ENCODE data around the gene NCS1.
"Not testable (repeated sequence)": the region's sequence is repeated elsewhere in the genome, so short reads cannot be mapped to it uniquely, and the experiment has no call there.

NCS1 gene

DNA sequence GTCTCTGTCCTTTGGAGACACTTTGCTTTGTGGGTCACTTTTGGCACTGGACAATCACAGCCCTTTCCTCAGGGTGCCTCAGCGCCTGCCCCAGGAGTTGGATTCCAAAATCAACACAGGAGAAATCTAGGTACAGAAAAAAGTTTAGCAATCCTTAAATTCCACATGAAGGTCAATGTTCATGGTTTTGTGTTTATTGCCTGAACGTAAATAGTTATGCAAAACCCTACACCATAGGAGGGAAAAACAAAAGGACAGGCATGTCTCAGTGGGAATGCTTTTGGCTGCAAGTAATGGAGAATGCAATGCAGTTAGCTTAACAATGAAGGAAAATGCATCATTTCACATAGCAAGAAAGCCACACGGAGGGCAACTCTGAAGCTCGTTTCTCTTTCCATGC lies 86.8 kb downstream of the NCS1 start:
- DNase-seq (ENCODE audit: low read depth in 2 of 2, low spot score in 1 of 2): no peak

DNA sequence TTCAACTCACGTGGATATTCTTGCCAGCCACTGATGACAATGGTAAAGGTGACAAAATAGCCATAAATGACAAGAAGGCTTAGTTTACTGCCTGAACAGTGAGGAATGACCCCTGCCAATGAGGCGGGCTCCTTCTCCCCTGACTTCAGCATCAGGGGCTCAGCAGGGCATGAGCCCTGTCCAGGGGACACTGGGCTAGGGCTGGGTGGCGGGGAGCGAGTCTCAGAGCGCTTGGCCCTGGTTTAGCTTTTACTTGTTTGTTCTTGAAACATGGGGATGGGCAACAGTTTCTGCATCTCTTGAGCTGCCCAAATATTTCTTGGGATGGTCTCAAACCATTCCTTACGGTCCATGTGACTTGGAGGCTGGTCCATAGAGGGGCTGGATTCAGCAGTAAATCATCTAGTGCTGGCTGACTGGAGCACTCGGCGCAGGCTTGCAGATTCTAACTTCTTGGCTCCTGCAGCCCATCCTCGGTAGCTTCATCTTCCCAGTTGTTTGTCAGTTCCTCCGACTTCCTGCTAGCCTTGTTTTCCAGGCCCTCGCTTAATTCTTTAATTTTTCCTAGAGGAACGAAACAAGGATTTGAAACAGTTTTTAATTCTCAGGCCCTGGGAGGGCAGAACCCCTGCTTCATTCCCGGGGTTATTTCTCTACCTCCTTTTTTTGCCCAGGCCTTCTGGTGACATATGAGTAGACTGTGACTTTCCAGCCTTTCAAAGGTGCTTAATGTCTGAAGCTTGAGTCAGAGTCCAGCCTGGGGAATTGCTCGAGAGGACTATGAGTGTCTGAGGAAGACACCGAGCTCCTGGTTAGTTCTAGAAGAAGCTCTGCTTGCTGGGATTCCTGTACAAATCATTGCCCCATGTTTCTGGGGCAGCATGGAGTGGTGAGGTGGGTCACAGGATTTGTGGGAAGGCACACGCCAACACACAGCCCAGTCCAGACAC lies 88.9 kb downstream of the NCS1 start:
- no peak for DNase-seq (ENCODE audit: low read depth in 2 of 2, low spot score in 1 of 2)

DNA sequence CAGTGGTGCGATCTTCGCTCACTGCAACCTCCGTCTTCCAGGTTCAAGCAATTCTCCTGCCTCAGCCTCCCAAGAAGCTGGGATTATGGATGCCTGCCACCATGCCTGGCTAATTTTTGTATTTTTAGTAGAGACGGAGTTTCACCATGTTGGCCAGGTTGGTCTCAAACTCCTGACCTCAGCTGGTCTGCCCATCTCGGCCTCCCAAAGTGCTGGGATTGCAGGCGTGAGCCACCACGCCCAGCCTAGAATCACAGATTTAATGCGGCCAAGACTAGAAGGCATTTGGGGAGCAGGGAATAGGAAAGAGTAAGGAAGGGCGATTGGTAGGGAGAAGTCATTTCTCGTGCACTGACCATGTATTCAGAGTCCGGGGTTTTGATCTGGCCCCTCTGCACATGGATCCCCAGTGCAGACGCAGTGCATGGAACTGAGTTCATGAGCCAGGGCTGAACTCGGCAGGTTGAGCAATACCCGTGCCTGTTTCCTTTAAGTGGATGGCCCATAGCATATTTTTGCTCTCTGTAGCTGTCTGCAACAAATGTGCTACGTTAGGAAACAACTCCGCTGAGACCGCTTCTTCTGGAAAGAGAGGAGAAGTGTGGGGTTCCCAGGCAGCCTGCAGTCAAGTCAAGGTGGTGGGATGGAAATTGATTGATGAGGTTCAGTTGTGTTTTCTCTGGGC lies 90.0 kb downstream of the NCS1 start:
- no peak for DNase-seq (ENCODE audit: low read depth in 2 of 2, low spot score in 1 of 2)

DNA sequence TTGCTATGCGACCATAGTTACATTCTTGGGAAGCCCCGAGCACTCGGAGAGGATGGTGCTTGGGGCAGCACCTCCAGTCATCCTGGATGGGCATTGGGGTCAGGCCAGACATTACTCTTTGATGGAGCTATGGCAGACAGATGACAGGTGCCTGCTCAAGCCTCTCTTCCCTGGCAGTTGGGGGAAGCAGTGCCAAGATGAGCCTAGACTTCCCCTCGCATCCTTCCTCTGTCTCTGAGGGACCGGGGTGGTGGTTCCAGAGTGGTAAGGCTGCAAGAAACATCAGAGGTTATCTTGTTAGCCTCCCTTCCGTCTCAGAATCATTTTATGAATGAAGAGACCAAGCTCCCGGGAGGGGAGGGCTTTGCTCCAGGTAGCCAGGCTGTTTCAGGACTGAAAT lies 90.6 kb downstream of the NCS1 start:
- no peak for DNase-seq (ENCODE audit: low read depth in 2 of 2, low spot score in 1 of 2)

DNA sequence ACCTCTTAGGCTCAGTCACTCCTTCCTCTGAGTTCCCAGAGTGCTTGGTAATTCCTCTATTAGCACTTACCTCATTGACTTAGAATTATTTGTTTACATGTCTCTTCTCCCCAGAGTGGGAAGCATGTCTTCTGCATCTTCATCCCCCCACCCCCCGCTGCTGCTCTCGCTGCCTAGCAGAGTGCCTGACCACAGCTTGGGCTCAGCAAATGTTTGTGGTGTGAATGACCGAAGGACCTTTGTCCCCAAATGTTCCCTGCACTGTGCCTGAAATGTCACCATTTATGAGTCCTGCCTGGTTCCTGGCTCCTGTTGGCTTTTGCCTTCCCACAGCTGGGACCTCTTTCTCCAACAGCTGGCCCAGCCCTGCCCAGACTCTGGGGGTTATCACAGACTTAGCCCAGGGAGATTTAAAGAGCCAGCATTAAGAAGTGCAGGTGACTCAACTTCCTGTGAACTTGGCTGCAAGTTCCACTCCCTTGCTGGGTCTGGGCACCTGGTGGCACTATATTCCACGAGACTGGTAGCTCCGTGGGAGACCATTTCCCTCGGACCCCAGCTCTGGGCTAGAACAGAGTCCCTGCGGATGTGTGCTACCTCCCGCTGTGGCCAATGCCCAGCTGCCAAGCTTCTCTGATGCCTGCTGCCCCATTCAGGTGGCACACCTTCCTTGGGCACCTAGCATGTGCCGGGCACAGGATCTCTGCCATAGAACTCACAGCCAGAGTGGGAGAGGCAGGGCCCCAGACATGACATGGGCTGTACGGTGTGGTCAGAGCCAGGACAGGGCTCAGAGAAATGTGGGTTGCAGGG lies 91.6 kb downstream of the NCS1 start:
- DNase-seq (ENCODE audit: low read depth in 2 of 2, low spot score in 1 of 2): no peak

DNA sequence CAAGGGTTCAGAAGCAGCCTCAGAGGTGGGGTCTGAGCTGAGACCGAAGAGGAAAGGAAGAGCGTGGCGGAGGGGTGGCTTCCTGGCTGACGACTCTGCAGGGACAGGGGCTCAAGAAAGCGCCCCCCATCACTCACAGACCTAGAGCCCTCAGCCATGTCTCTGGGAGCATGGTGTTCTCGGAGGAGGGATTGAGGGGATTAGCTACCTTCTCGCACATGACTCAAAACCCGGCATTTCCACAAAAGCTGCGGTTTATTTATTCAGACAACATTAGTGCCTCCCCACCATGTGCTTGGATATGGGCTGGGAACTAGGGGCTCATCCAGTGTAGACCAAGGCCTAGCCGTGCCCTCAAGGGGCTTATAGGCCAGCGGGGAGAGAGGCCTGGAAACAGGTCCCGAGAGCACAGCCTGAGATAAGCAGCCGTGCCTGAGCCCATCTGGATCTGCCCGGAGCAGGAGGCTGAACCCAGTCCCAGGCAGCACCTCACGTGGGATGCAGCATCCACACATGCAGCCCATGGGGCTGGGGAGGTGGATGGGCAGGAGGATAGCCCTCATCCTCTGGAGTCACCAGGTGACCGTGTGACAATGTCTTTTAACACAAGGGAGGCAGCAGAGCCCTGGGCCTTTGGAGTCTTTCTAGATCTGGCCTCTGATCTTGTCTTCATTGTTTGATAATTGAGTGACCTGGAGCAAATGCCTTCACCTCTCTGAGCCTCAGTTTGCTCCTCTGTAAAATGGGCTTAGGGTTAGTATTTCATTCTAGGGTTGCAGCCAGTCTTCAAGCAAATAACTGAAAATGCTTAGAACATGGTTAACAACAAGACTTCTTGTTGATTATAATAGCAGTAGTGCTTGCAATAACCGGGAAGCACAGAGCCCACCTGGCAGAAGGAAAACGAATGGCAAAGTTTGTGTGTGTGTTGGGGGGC lies 92.5 kb downstream of the NCS1 start:
- DNase-seq (ENCODE audit: low read depth in 2 of 2, low spot score in 1 of 2): no peak

DNA sequence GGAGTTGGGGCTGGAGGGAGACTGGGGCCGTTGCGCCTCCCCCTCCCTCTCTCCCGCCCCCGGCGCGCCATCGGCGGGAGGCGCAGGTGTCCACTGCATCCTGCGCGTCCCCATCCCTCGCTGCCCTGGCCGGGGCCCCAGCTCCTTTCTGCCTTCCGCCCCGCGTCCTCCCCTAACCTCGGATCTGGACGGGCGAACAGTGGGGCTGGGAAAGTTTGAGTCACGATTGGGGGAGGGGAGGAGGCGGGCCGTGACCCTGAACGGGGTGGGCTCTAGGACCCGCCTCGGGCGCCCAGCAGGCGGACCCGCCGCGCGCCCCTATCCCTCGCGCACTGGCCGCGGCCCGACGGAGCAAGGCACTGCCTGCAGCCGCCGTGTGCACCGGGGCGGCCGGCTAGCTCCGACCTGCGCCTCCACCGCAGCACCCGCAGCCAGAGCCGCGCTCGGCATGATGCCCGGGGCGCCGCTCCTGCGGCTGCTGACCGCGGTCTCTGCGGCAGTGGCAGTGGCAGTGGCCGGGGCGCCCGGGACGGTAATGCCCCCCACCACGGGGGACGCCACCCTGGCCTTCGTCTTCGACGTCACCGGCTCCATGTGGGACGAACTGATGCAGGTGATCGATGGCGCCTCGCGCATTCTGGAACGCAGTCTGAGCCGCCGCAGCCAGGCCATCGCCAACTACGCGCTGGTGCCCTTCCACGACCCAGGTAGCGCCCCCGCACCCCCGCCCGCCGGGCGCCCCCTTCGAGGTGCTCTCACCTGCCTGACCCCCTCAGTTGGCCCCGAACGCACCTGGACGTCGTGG lies 93.4 kb downstream of the NCS1 start, which contains the start of gene HMCN2:
Gene HMCN2, plus strand, starts transcription at position 330 of the 805 bp plus-strand sequence. Its CDS starts 119 bp downstream, at position 449.
- no peak for DNase-seq (ENCODE audit: low read depth in 2 of 2, low spot score in 1 of 2)

DNA sequence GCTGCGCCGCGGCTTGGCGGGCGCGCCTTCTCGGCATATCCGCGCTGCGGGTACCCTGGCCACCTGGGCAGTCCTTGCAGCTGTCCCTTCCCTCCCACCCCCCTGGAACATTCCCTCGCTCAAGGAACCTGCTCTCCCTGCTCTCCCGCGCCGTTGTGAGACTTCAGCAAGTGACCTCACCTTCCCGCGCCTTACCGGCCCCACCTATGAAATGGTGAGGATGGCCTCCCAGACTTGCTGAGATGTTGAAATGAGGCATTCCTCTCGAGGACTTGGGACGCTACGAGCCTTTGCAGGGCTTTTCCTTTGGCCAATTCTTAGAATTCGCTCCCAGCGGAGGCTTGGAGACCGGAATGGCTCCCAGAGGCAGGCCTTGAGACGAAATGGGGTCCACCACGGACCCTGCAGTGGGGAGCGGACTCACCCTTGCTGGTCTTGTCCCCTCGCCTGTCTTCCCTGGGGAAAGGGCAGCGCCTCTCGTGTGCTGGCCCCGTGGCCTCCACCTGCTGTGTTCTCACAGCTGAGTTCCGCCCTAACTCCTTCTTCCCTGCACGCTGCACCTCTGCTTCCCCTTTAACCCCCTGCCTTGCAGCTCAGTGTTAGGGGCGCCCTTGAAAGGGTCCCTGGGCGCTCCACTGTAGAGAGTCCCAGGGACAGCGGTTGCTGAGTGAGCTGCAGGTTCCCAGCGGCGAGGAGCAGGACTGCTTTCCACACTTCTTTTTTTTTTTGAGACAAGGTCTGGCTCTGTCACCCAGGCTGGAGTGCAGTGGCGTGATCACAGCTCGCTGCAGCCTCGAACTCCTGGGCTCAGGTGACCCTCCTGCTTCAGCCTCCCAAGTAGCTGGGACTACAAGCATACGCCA lies 94.3 kb downstream of the NCS1 start:
- DNase-seq (ENCODE audit: low read depth in 2 of 2, low spot score in 1 of 2): no peak

DNA sequence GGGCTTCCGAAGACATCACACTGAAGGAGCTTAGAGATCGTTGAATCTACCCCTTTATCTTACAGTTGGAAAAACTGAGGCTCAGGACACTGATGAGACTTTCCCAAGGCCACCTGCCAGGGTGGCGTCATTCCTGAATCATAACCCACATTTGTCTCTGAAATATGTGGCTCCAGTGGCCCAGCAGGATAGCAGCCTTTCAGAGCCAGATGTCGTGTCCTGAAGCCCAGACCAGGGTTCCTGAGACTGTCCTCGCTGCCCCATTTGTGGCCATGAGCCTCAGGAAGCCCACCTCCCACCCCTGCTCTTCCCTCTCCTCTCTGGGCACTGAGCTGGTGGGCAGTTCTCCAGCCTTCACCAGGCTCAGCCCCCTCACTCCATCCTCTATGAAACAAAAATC lies 95.7 kb downstream of the NCS1 start:
- no peak for DNase-seq (ENCODE audit: low read depth in 2 of 2, low spot score in 1 of 2)

DNA sequence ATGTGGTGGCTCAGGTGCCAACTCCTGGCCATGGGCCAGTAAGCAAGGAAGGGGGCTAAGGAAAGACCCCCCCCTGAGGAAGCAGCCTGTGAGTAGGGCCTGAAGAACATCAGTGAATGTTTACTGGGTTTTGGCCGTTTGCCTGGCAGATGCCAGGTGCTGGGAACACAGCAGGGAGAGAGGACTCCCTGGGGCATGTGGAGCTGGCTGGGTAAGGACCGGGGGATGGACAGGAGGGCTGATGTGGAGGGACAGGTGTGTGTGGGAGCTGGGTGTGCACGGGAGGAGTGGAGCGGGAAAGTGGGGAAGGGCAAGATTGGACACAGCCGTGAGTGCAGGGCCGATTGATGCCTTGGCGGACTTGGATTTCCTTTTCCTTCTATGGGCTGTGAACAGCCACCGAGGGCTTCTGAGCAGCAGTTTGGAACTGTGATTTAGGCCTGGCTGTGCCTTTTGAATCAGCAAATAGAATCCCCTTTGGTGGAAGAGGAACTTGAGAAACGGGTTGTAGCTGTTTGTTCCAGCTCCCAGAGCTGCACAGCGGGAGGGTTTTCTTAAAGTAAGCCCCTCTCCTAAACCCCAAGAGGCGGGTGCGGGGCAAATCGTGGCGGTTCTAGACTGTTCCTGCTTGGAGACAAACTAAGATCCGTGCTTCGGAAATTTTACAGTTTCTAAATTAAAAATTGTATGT lies 96.5 kb downstream of the NCS1 start:
- no peak for DNase-seq (ENCODE audit: low read depth in 2 of 2, low spot score in 1 of 2)

DNA sequence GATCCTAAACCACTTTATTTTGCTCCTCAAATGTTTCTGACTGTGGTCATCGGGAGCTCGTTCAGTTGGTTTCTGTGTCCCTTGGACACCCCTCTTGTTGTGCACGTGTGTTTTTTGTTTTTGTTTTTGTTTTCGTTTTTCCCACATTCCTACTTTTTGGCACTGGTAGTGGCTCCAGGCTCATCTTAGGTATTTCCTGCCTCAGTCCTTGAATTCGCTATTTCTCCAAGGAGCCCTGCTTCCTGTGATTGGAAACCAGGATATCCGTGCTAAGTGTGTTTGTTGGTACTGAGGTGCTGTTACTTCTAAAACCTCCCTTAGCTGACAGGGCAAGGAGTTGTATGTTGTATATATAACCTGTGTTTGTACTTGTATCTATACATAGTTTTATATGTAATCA lies 99.3 kb downstream of the NCS1 start:
- no peak for DNase-seq (ENCODE audit: low read depth in 2 of 2, low spot score in 1 of 2)

DNA sequence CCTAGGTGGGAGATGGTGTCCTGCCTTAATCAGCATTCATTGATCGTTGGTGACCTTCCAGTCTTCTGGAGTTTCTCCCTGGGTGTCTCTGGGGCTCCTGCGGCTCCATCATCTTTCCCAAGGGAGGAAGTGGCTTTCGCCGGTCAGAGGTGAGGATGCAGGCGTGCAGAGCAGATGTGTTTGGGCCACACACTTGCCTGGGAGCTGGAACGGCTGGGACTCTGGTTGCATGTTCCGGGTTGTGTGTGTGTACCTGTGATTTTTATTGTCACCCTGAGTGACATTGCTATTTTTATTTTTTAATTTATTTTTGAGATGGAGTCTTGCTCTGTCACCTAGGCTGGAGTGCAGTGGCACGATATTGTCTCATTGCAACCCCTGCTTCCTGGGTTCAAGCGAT lies 103.0 kb downstream of the NCS1 start:
- no peak for DNase-seq (ENCODE audit: low read depth in 2 of 2, low spot score in 1 of 2)

DNA sequence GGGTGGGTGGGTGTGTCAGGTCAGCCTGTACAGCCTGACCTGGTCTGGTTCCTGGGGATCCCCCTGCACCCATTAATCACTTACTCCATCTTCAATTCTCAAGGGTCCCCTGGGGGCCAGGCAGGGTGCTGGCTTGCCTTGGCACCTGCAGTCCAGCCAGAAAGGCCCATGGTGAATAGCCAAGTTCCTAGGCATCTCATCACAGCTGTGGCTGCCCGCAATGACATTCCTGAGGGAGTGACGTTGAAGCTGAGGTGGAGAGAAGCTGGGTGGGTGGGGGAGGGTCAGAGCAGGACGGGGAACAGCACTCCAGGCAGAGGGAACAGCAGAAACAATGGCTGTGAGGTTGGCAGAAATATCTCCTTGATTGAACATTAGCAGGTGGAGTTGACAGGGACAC lies 103.9 kb downstream of the NCS1 start:
- no peak for DNase-seq (ENCODE audit: low read depth in 2 of 2, low spot score in 1 of 2)

DNA sequence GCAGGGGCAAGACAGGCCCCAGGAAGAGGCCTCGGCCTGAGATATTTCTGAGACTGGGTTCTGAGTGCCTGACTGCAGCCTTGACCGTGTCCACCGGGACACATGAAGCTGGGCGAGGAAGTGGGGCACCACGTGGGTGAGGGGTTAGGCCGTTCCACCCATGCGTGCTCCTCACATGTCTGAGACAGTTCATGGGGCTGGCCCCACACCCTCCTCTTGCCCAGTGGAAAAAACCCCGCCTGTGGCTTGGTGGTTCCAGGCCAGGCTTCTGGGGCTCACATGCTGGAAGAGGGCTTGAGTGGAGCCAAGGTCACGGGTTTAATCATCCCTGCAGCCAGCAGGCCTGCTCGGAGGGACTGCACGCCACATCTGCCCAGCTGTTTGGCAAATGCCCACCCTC lies 104.8 kb downstream of the NCS1 start:
- no peak for DNase-seq (ENCODE audit: low read depth in 2 of 2, low spot score in 1 of 2)

DNA sequence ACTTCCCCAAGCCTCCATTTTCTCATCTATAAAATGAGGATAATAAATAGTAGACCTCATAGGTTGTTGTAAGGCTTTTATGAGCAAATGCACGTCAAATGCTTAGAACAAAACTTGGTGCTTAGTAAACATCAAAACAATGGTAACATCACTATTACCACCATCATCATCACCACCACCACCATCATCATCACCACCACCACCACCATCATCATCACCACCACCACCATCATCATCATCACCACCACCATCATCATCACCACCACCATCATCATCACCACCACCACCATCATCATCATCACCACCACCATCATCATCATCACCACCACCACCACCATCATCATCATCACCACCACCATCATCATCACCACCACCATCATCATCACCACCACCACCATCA lies 105.3 kb downstream of the NCS1 start:
- DNase-seq (ENCODE audit: low read depth in 2 of 2, low spot score in 1 of 2): not testable (repeated sequence)

DNA sequence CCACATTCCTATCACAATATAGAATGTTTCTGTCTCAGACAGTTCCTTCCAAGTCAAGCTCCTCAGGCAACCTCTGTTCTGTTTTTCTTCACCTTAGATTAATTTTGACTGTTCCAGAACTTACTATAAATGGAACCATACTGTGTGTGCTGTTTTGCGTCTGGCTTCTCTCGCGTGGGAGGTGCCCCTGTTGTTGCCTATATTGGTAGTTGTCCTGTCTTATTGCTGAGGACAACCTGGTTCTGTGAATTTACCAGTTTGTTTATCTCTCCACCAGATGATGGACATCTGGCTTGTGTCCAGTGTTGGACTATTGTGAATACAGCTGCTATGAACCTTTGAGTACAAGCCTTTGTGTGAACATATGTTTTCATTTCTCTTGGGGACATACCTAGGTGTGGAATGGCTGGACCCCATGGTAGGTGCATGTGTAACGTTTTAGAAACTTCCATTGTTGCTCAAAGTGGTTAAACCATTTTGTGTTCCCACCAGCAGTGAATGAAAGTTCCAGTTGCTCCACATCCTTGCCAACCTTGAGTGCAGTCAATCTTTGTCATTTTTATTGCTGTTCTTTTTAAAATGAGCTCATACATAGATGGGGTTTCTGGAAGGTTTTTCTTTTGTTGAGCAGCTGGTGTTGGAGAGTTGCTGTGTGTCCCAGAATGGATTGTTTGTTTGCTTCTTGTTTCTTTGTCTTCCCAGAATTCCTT lies 111.5 kb downstream of the NCS1 start:
- DNase-seq (ENCODE audit: low read depth in 2 of 2, low spot score in 1 of 2): no peak

DNA sequence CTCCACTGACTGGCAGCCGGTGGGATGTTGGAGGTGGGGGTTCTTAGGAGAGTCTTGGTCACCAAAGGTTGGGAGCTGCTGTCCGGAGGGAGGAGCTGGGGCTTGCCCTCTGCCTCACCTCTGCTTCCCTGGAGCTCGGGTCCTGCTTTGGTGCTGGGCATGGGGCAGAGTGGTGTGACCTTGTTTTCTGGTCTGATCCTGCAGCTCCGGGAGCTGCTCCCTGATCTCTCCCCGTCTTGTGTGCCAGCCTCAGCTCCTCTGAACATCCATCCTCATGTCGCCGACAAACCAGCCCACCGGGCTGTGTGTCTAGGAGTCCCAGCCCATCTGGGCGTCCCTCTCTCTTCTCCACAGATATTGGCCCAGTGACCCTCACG lies 112.0 kb downstream of the NCS1 start:
- DNase-seq (ENCODE audit: low read depth in 2 of 2, low spot score in 1 of 2): no peak

DNA sequence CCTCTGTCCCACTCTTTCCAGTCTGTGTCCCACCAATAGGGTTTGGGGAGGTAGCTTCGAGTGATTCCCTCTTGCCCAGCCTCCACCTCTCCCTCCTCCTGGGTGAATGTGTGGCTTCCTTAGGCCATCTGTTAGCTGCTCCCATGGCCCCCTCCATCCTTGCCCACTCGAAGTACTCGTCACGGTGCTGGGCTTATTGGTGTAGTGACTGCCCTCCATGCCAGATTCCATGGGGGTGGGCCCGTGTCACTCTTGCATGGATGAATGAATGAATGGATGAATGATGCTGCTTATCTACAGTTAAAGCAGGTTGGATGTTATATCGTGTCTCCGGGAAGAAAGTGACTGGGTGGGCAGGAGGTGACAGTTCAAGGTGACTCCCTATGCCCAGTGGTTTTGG lies 112.5 kb downstream of the NCS1 start:
- no peak for DNase-seq (ENCODE audit: low read depth in 2 of 2, low spot score in 1 of 2)
